K562 (cell line): ENCODE results near the gene HIRIP3. TPM values are rescaled to one million over a fixed set of nuclear protein-coding genes. Genes with fewer than 3 reads are reported as not detected.

Experiments
- ETV6 ChIP-seq, 3 experiments: fragments of 150-350 bp in 1 of 3; sonication (generic) in 1 of 3; formaldehyde crosslinking in 1 of 3; IDR thresholded peaks; 2 replicates each; pipeline versions ENCODE4 v1.6.1 to v1.8.0; 2014 to 2022; ENCODE audit warnings: borderline replicate concordance in 2 of 3, low read depth in 2 of 3, antibody characterized with exemption in 1 of 3, low read length in 1 of 3, mild to moderate bottlenecking in 1 of 3, missing genetic modification reagents in 1 of 3
- LCOR ChIP-seq: sonication (generic); formaldehyde crosslinking; IDR thresholded peaks from 2 replicates; pipeline ENCODE4 v1.8.0; 2022; ENCODE audit warnings: mild to moderate bottlenecking, missing genetic modification reagents
- MEF2D ChIP-seq: conservative IDR thresholded peaks from 2 replicates; pipeline ENCODE4 v1.6.1; 2016; ENCODE audit warnings: low read depth, missing genetic modification characterization, missing compliant biosample characterization
- MYNN ChIP-seq, 2 experiments: sonication (generic); formaldehyde crosslinking in 1 of 2; IDR thresholded peaks; 2 replicates each; pipeline versions ENCODE4 v1.5.0 to v1.6.1; 2016 to 2020; ENCODE audit warnings: antibody characterized with exemption in 1 of 2, missing genetic modification reagents in 1 of 2
- NR0B1 ChIP-seq: fragments of 450-650 bp; IDR thresholded peaks from one replicate; pipeline ENCODE4 v1.6.1; 2018; ENCODE audit warnings: mild to moderate bottlenecking, moderate library complexity; ENCODE audit not compliant: partially characterized antibody
- PTRF ChIP-seq: fragments of 450-650 bp; IDR thresholded peaks from 2 replicates; pipeline ENCODE4 v1.6.1; 2016; ENCODE audit warnings: mild to moderate bottlenecking, missing genetic modification characterization, missing compliant biosample characterization
- ZNF347 ChIP-seq: fragments of 450-650 bp; formaldehyde crosslinking; IDR thresholded peaks from 2 replicates; pipeline ENCODE4 v1.4.0; 2020; ENCODE audit warnings: low read depth, mild to moderate bottlenecking, moderate library complexity
- ZNF518B ChIP-seq: fragments of 250-450 bp; sonication (Bioruptor Pico); IDR thresholded peaks from 2 replicates; pipeline ENCODE4 v1.5.0; 2021; ENCODE audit warnings: mild to moderate bottlenecking, moderate library complexity
- ZNF740 ChIP-seq, 3 experiments: fragments of 200-800 bp in 1 of 3; sonication (Bioruptor generic) in 1 of 3; sonication (generic) in 1 of 3; formaldehyde crosslinking in 1 of 3; IDR thresholded peaks; 2 replicates each; pipeline versions ENCODE4 v1.6.1 to v1.8.0; 2016 to 2022; ENCODE audit warnings: mild to moderate bottlenecking in 2 of 3, missing compliant biosample characterization in 2 of 3, missing genetic modification characterization in 2 of 3, missing genetic modification reagents in 1 of 3
- polyA plus RNA-seq, 8 experiments: library from polyadenylated mRNA; depleted of rRNA in 4 of 8; stranded (reverse) in 5 of 8; unstranded in 3 of 8; fragments of >200 nt; fragmentation: Nextera tagmentation in 2 of 8; fragmentation: Illumina TruSeq in 1 of 8; extraction: Ambion mirVana in 2 of 8; extraction: Trizol in 1 of 8; gene quantifications; 2 replicates each; pipeline versions ENCODE4 v1.2.1 to v1.2.3, GENCODE V29; 2011 to 2014; ENCODE audit warnings: inconsistent platforms in 1 of 8, missing spikeins in 1 of 8
- total RNA-seq, 7 experiments: library from RNA; depleted of rRNA in 6 of 7; stranded (reverse); fragments of >200 nt in 6 of 7; fragmentation: Illumina TruSeq in 2 of 7; extraction: Trizol in 2 of 7; gene quantifications; 2 replicates each; pipeline versions ENCODE4 v1.2.1 to v1.2.3, GENCODE V29; 2011 to 2021; ENCODE audit warnings: low replicate concordance in 1 of 7
- TF ChIP-seq, protein P1 (sequence below): fragments of 250-450 bp; sonication (Bioruptor Pico); IDR thresholded peaks from 2 replicates; pipeline ENCODE4 v1.8.0; 2022; ENCODE audit warnings: inconsistent platforms

Gene HIRIP3
- total and polyA plus RNA-seq, 9 of the 15 experiments (the other 6 are each of a cell fraction or from before 2014, with no cell fraction given) = 3.3 to 38.2 (median 18.2) TPM

DNA sequence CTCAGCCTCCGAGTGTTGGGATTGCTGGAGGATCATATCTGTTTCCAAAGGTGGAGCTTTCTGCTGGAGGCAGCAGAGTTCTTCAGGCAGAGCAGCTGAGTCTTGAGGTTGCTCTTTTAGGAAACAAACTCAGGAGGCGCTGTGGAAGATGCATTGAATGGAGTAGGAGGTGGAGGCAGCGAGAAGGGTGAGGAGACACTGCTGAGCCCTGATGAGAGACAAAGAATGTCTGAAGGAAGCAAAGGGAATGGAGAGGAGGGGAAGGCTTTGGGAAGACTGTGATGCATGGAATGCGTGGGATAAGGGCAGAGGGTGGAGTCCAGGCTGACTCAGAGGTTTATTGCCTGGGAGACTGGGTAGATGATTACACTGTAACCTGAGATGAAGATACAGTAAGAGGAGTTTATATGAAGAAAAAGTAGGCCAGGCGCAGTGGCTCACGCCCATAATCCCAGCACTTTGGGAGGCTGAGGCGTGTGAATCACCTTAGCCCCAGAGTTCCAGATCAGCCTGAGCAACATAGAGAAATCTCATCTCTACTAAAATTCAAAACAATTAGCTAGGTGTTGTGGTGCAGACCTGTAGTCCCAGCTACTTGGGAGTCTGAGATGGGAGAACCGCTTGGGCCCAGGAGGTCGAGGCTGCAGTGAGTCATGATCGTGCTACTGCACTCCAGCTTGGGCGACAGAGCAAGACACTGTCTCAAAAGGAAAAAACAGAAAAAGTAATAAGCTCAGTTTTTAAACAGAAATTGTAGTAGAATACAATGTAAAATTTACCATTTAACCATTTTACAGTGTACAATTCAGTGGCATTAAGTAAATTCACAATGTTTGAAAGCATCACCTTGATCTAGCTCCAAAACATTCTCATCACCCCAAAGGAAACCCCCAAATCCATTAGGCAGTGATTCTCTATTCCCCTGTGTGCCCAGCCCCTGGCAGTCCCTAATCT lies 51.3 kb downstream of the HIRIP3 start (continued):
- no peak for TF ChIP-seq ZNF347 (CRISPR knock-in tag)
- TF ChIP-seq ZNF518B (CRISPR knock-in tag) = no peak
- no peak for TF ChIP-seq NR0B1
- TF ChIP-seq ETV6 (IDR thresholded peaks at IDR 0.05; ENCODE audit: borderline replicate concordance in 1 of 2, low read depth in 2 of 2, low read length in 1 of 2) = no peak
- TF ChIP-seq ETV6 (CRISPR knock-in tag; IDR thresholded peaks at IDR 0.05; ENCODE audit: borderline replicate concordance) = no peak
- no peak for TF ChIP-seq PTRF
- TF ChIP-seq, protein P1, sequence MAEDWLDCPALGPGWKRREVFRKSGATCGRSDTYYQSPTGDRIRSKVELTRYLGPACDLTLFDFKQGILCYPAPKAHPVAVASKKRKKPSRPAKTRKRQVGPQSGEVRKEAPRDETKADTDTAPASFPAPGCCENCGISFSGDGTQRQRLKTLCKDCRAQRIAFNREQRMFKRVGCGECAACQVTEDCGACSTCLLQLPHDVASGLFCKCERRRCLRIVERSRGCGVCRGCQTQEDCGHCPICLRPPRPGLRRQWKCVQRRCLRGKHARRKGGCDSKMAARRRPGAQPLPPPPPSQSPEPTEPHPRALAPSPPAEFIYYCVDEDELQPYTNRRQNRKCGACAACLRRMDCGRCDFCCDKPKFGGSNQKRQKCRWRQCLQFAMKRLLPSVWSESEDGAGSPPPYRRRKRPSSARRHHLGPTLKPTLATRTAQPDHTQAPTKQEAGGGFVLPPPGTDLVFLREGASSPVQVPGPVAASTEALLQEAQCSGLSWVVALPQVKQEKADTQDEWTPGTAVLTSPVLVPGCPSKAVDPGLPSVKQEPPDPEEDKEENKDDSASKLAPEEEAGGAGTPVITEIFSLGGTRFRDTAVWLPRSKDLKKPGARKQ (CRISPR knock-in tag) = no peak
- TF ChIP-seq MYNN (IDR thresholded peaks at IDR 0.05) = no peak
- no peak for TF ChIP-seq MYNN (CRISPR knock-in tag; IDR thresholded peaks at IDR 0.05)
- no peak for TF ChIP-seq ZNF740 (CRISPR knock-in tag; IDR thresholded peaks at IDR 0.05)
- TF ChIP-seq ZNF740 (tag; IDR thresholded peaks at IDR 0.05) = no peak
- no peak for TF ChIP-seq MEF2D (tag)
- TF ChIP-seq LCOR (CRISPR knock-in tag) = no peak
